GM12891 (cell line): ENCODE data around the gene EXOC1.

Experiments used
- PAX5 ChIP-seq: IDR thresholded peaks from 2 replicates; pipeline ENCODE4 v1.6.1; 2011; ENCODE audit warnings: low read length, moderate library complexity, mild to moderate bottlenecking; ENCODE audit not compliant: insufficient read depth, severe bottlenecking
- POLR2A ChIP-seq: IDR thresholded peaks from 2 replicates; pipeline ENCODE4 v1.6.1; 2011; ENCODE audit warnings: low read depth, low read length, control low read depth
- POLR2AphosphoS5 ChIP-seq: IDR thresholded peaks from 2 replicates; pipeline ENCODE4 v1.6.1; 2011; ENCODE audit warnings: low read depth, low read length, control low read depth
- POU2F2 ChIP-seq: IDR thresholded peaks from 2 replicates; pipeline ENCODE4 v1.6.1; 2011; ENCODE audit warnings: low read depth, mild to moderate bottlenecking, control low read depth, low read length, moderate library complexity
- SPI1 ChIP-seq: IDR thresholded peaks from 2 replicates; pipeline ENCODE4 v1.6.1; 2011; ENCODE audit warnings: low read depth, low read length, control low read depth
- TAF1 ChIP-seq: IDR thresholded peaks from 2 replicates; pipeline ENCODE4 v1.6.1; 2011; ENCODE audit warnings: low read depth, low read length, control low read depth

DNA sequence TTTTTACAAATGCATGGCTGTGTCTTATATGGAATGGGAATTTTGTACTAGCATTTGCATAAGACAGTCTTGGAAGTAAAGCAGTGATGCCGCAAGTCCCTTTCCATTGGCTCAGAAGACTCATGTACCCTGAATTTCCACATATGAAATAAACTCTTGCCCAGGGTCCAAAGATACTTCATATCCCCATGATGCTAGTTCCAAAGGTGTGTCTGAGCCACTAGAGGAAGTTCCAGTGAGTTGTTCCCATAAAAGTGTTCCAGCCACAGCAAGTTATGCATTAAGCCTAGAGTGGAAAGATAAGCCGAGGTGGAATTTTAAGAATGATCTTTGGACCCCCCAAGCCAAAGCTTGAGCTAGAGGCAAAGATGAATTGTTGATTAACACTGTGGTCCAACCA lies 86.0 kb downstream of the EXOC1 start:
- TF ChIP-seq POLR2A (no peak), SPI1 (no peak), POLR2AphosphoS5 (no peak), PAX5 (no peak), TAF1 (no peak), POU2F2 (no peak)
